Omental fat pad (tissue), 4 donors: ENCODE data around the gene UBE2J2. TPM values are rescaled to one million over a fixed set of nuclear protein-coding genes. Genes with fewer than 3 reads are reported as not detected.
A peak's percentile ranks its signal among the peaks of the same experiment; 100 is the strongest.

ENCODE experiments used
- ATAC-seq: fragments of 150-250 bp; one replicate; pipeline ENCODE4 v1.9.1; 2016; ENCODE audit warnings: mild to moderate bottlenecking, moderate library complexity; ENCODE audit not compliant: low FRiP score
- DNase-seq: peaks from one replicate; pipeline ENCODE4 v3.0.0-alpha.2; 2019; ENCODE audit warnings: low spot score
- total RNA-seq, 4 donors: library from RNA; depleted of rRNA; stranded (reverse); fragments of >200 nt; gene quantifications; one replicate each; pipeline ENCODE4 v1.1.0, GENCODE V29; 2016
- TF ChIP-seq, protein P1 (sequence below), 3 donors: fragments of 450-650 bp; IDR thresholded peaks; one replicate each; pipeline ENCODE4 v1.5.1; 2016 to 2017; ENCODE audit warnings: antibody characterized with exemption in 3 of 3, mild to moderate bottlenecking in 3 of 3, moderate library complexity in 2 of 3

The UBE2J2 gene
- total RNA-seq, 4 donors from 2014 or later: 30.4 to 50.3 (median 42.9) TPM

DNA sequence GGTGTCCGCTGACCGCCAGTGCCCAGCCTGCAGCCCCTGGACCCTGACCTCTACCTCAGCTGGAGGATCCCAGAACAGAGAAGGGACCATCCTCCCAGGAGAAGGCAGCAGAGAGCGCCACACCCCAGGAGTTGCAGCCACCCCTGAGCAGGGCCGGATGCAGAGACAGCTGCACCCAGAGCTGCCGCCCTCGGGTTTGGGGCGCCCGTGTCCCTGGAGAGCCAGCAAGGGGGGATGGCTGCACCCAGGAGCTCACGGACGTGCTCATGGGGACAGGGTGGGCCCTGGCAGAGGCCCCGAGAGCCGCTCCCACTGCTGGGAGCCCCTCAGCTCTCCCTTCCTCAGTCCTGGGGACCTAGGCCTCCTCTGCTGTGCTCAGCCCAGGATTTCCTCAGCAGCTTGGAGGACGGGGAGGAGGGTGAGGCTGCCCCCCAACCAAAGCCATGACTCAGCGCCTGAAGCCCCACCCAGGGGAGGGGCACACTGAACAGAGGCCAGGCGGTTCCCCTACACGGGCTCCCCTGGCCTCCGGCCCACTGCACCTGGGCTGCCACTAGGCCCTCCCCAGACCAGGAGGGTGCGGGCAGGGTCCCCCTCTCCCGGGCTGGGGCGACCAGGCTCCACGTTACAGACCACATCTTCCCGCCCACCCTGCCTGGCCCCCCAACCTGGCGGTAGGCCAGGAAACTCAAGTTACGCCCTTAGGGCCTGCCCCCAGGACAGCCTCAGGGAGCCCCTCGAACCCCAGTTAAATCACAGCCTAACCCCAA is 31.8 kb upstream of the UBE2J2 start:
- TF ChIP-seq, protein P1, sequence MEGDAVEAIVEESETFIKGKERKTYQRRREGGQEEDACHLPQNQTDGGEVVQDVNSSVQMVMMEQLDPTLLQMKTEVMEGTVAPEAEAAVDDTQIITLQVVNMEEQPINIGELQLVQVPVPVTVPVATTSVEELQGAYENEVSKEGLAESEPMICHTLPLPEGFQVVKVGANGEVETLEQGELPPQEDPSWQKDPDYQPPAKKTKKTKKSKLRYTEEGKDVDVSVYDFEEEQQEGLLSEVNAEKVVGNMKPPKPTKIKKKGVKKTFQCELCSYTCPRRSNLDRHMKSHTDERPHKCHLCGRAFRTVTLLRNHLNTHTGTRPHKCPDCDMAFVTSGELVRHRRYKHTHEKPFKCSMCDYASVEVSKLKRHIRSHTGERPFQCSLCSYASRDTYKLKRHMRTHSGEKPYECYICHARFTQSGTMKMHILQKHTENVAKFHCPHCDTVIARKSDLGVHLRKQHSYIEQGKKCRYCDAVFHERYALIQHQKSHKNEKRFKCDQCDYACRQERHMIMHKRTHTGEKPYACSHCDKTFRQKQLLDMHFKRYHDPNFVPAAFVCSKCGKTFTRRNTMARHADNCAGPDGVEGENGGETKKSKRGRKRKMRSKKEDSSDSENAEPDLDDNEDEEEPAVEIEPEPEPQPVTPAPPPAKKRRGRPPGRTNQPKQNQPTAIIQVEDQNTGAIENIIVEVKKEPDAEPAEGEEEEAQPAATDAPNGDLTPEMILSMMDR (IDR thresholded peaks at IDR 0.05): no peak
- ATAC-seq: peak; percentile 47
- DNase-seq: peak; percentile 68

DNA sequence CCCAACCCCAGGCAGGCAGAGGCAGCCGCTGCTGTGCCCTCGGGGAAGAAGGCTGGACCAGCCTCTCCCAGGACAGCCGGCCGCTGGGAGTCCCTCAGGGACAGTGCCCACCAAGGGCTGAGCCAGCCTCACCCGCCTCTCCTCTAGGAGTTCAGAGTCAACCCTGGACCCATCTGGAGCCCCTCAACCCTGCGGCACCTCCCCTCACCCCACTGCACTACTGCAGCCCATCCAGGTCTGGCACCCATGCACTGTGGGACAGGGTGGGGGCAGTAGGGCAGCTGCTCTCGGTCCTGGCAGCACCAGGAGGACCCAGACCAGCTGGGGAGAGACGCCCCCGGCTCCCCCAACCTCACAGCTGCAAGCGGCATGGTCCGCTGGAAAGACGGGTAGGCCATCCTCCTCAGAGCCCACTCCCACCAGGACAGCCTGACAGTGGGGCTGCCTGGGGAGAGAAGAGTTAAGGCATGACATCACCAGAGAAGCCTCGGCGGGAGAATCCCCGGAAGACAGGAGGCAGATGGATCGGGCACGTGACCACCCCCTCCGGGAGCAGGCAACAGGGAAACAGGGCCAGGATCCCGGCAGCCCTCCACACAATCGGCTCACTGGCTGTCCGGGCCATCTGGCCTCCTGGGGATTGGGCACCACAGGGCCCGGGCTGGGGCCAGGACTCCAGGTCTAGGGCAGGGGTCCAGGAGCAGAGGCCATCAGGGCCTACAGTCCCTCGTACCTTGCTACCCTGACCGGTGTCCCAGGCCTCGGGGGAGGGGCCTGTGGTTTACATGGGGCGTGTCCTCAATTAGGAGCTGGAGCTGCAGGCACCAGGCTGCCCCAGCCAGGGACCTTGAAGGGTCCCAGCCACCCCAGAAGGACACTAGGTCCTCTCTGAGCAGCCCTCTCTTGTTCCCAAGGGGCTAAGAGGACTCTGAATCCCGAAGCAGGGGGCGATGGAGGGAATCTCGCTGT is 31.0 kb upstream of the UBE2J2 start:
- peak; percentile 55 for DNase-seq
- peak; percentile 11 for ATAC-seq
- TF ChIP-seq, protein P1 (IDR thresholded peaks at IDR 0.05): no peak

DNA sequence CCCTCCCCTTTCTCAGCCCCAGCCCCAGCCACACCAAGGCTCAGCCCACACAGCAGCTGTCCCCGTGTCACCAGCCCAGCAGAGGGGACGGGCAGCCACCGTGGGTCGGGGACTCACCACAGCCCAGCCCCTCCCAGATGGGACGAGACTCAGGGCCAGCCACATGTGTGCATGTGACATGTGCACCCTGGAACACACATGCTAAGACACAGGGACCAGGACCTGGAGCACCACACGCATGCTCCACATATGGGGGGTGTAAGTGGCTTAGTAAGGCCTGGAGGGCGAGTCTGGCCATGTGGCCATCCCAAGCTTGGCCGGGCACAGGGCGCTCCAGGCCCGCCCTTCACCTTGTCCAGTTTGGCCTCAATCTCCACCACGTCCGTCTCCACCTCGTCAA is 30.1 kb upstream of the UBE2J2 start:
- TF ChIP-seq, protein P1 (IDR thresholded peaks at IDR 0.05): no peak
- no peak for ATAC-seq
- no peak for DNase-seq

DNA sequence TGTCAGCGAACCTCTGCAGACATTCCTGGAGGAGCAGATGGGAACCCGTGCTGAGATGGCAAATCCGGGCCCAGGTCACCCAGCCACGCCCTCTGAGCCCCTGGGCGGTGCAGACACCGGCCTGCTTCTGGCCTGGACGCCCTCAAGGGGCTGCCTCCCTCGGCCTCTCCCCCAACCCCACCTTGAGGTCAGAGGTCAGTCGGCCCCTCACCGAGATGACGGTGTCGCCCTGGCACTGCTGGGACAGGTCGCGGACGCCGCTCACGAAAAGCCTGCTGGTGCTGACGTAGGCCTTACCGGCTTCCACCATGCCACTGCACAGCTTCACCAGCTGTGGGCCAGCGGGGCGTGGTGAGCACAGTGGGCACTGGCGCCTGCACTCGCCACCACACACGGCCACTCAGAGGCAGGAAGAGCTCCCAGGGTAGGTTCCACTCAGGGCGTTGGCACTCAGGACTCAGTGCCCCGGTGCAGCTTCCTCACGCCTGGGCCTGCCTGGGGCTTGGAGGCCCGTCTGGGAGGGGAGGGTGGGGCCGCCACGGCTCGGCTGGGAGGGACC is 29.4 kb upstream of the UBE2J2 start:
- ATAC-seq: no peak
- TF ChIP-seq, protein P1 (IDR thresholded peaks at IDR 0.05): no peak
- DNase-seq: no peak

DNA sequence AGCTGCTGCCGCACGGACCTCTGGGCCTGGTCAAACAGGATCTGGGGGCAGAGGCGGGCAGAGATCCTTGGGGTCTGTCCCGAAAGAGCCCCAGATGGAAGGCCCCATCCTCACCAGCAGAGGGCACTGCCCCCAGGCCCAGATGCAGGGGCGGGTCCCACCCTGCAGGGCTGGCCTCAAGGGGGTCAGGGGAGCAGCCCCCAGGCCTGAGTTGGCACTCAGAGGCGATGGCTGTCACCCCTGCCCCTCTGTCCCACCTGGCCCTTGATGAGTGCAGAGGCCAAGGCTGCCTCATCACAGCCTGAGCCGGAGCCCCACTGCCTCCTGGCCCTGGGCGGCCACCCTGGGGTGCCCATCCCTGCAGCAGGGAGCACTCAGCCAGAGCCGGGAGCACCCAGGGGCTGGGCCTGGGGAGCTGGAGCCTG is 28.4 kb upstream of the UBE2J2 start:
- DNase-seq (no peak), ATAC-seq (no peak)
- TF ChIP-seq, protein P1 (IDR thresholded peaks at IDR 0.05): no peak

DNA sequence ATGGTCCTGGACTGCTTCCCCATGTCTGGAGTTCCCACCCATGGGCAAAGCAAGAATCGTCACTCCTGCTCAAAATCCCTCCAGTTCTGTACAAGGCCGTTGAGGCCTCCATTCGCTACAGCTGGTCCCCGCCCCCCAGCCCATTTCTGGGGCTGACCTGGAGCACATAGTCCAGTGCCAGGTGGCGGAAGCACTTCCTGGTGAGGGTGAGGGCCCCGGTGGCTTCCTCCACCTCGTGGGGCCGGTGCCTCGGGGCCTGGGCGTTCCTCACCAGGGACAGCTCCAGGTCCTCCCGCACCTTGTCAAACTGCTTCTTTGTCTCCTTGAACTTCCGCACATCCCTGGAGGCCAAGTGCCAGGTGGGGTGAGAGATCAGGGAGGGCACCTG is 26.7 kb upstream of the UBE2J2 start:
- no peak for ATAC-seq

More for the DNA sequence above, 26.7 kb upstream of the UBE2J2 start:
- TF ChIP-seq, protein P1 (IDR thresholded peaks at IDR 0.05): no peak
- no peak for DNase-seq
